HepG2 (cell line): Measurements from ENCODE around the gene NUP88. TPM values are rescaled to one million over a fixed set of nuclear protein-coding genes. Genes with fewer than 3 reads are reported as not detected.

Experiments
- ATAC-seq: fragments of 200-7000 bp; cut with Tn5 transposase; 3 replicates; pipeline ENCODE4 v1.9.1; 2020; ENCODE audit warnings: mild to moderate bottlenecking, moderate library complexity
- BruUV-seq: library from RNA; stranded (reverse); fragments of 400-500 nt; replicated peaks from 2 replicates; lab custom pipeline; 2021; lab: Mats Ljungman, UMichigan
- CTCF ChIA-PET: fragments of 300-600 bp; formaldehyde crosslinking; extraction: SDS; loops from one replicate; lab custom pipeline; 2021; ENCODE audit warnings: low total read pairs, inconsistent platforms, low intra/inter-chr PET ratio; lab: Yijun Ruan, JAX
- POLR2A ChIA-PET: fragments of 350-600 bp; sonication (Branson Sonifier 250); formaldehyde crosslinking; loops from one replicate; lab custom pipeline; 2020; ENCODE audit warnings: antibody characterized with exemption, inconsistent platforms; lab: Yijun Ruan, JAX
- DNase-seq: peaks from one replicate; pipeline ENCODE4 v3.0.0-alpha.2; 2015; ENCODE audit warnings: low spot score
- FAIRE-seq: peaks from 3 replicates; lab custom pipeline; 2011; peaks lifted over from hg19 to GRCh38; lab: Jason Lieb, UNC
- H2AFZ ChIP-seq: one replicate; pipeline ENCODE4 v1.6.1; 2011; ENCODE audit warnings: low read length, inconsistent platforms
- H3K27ac ChIP-seq: fragments of 300-600 bp; 3 replicates; pipeline ENCODE4 v1.8.0; 2011; ENCODE audit warnings: mixed run types, mild to moderate bottlenecking, mixed read lengths, low read length, inconsistent platforms; ENCODE audit not compliant: insufficient read depth; ENCODE audit errors: extremely low read length
- H3K27me3 ChIP-seq, 2 experiments: fragments of 200-600 bp in 1 of 2; 2 replicates in 1 of 2; 3 replicates in 1 of 2; pipeline versions ENCODE4 v1.6.0 to v1.8.0; 2011; ENCODE audit warnings: low read length in 2 of 2, mild to moderate bottlenecking in 2 of 2, moderate library complexity in 2 of 2, inconsistent platforms in 1 of 2; ENCODE audit not compliant: insufficient read depth in 2 of 2, control insufficient read depth in 1 of 2
- H3K36me3 ChIP-seq, 2 experiments: fragments of 200-600 bp in 1 of 2; replicated peaks in 1 of 2; 2 replicates in 1 of 2; 3 replicates in 1 of 2; pipeline versions ENCODE4 v1.5.1 to v1.8.0; 2011; ENCODE audit warnings: low read length in 2 of 2, inconsistent platforms in 1 of 2; ENCODE audit not compliant: insufficient read depth in 2 of 2, control insufficient read depth in 1 of 2
- H3K4me1 ChIP-seq: 2 replicates; pipeline ENCODE4 v1.5.1; 2012; ENCODE audit warnings: low read length, inconsistent platforms; ENCODE audit not compliant: insufficient read depth
- H3K4me2 ChIP-seq: 2 replicates; pipeline ENCODE4 v1.6.0; 2011; ENCODE audit warnings: low read depth, low read length, inconsistent platforms
- H3K4me3 ChIP-seq, 3 experiments: fragments of 200-600 bp in 1 of 3; sonication (generic), shearing (Covaris generic) in 1 of 3; replicated peaks in 1 of 3; 2 replicates each; pipeline ENCODE4 v1.5.1; 2011 to 2016; ENCODE audit warnings: low read length in 3 of 3, inconsistent platforms in 2 of 3, low read depth in 2 of 3, mild to moderate bottlenecking in 2 of 3, control low read depth in 1 of 3, mixed read lengths in 1 of 3; ENCODE audit not compliant: insufficient read depth in 1 of 3
- H3K79me2 ChIP-seq: one replicate; pipeline ENCODE4 v1.6.1; 2011; ENCODE audit warnings: low read length, inconsistent platforms; ENCODE audit not compliant: insufficient read depth
- H3K9ac ChIP-seq: 2 replicates; pipeline ENCODE4 v1.6.0; 2011; ENCODE audit warnings: mild to moderate bottlenecking, low read depth, low read length, inconsistent platforms; ENCODE audit not compliant: insufficient read depth
- H3K9me3 ChIP-seq: 2 replicates; pipeline ENCODE4 v1.5.1; 2012; ENCODE audit warnings: mild to moderate bottlenecking, low read length
- H4K20me1 ChIP-seq: 2 replicates; pipeline ENCODE4 v1.6.0; 2011; ENCODE audit warnings: inconsistent platforms, mild to moderate bottlenecking, low read length, moderate library complexity; ENCODE audit not compliant: insufficient read depth
- ETV5 ChIP-seq: IDR thresholded peaks from 2 replicates; pipeline ENCODE4 v1.6.1; 2018; ENCODE audit warnings: missing biosample characterization, missing genetic modification reagents, inconsistent platforms, borderline replicate concordance
- GFI1 ChIP-seq: sonication (generic); formaldehyde crosslinking; IDR thresholded peaks from 2 replicates; pipeline ENCODE4 v1.5.0; 2020; ENCODE audit warnings: missing genetic modification reagents, mild to moderate bottlenecking, borderline replicate concordance
- GZF1 ChIP-seq: sonication (generic); formaldehyde crosslinking; IDR thresholded peaks from 2 replicates; pipeline ENCODE4 v1.5.1; 2020; ENCODE audit warnings: mild to moderate bottlenecking, missing genetic modification reagents
- KDM6A ChIP-seq: IDR thresholded peaks from 2 replicates; pipeline ENCODE4 v1.6.1; 2016; ENCODE audit warnings: low read depth
- LRRFIP1 ChIP-seq: sonication (generic); formaldehyde crosslinking; conservative IDR thresholded peaks from 2 replicates; pipeline ENCODE4 v1.4.0; 2020; ENCODE audit warnings: missing genetic modification reagents
- MNT ChIP-seq: fragments of 450-650 bp; IDR thresholded peaks from 2 replicates; pipeline ENCODE4 v1.6.1; 2016
- PCBP2 ChIP-seq: fragments of 200-400 bp; formaldehyde crosslinking; optimal IDR thresholded peaks from 2 replicates; pipeline ENCODE3; 2018; ENCODE audit warnings: low read length, low read depth; ENCODE audit not compliant: poor library complexity, severe bottlenecking
- RCOR2 ChIP-seq: IDR thresholded peaks from 2 replicates; pipeline ENCODE4 v1.6.1; 2016; ENCODE audit warnings: missing biosample characterization, missing genetic modification reagents
- RFXANK ChIP-seq: IDR thresholded peaks from 2 replicates; pipeline ENCODE4 v1.6.1; 2016
- SRSF4 ChIP-seq: fragments of 200-400 bp; formaldehyde crosslinking; IDR thresholded peaks from one replicate; pipeline ENCODE4 v1.6.1; 2018; ENCODE audit warnings: mild to moderate bottlenecking, low read depth, low read length, moderate library complexity; ENCODE audit not compliant: poor library complexity, severe bottlenecking
- TMF1 ChIP-seq: sonication (generic); formaldehyde crosslinking; IDR thresholded peaks from 2 replicates; pipeline ENCODE4 v1.8.1; 2022; ENCODE audit warnings: low read depth, missing genetic modification reagents
- YEATS4 ChIP-seq: sonication (generic); formaldehyde crosslinking; IDR thresholded peaks from 2 replicates; pipeline ENCODE4 v1.4.0; 2020; ENCODE audit warnings: missing genetic modification reagents, borderline replicate concordance
- ZFX ChIP-seq: sonication (generic); formaldehyde crosslinking; IDR thresholded peaks from 2 replicates; pipeline ENCODE4 v1.4.0; 2020; ENCODE audit warnings: mild to moderate bottlenecking, low read depth, missing genetic modification reagents, moderate library complexity
- ZFY ChIP-seq: sonication (generic); formaldehyde crosslinking; IDR thresholded peaks from 2 replicates; pipeline ENCODE4 v1.4.0; 2020; ENCODE audit warnings: missing genetic modification reagents
- WGBS: methylation state at CpG from one replicate; pipeline ENCODE4 v1.1.6; 2017; ENCODE audit warnings: low lambda C conversion rate; 5-methylcytosine and 5-hydroxymethylcytosine counted together
- in situ Hi-C: cut with HindIII; loops from 2 replicates; pipeline ENCODE4 v1.10.0; 2017; ENCODE audit warnings: low pct_unique_long_range_greater_than_20kb; ENCODE audit not compliant: extremely low pct_ligation_motif_present
- intact Hi-C: fragments of 100-400 bp; cut with micrococcal nuclease; formaldehyde crosslinking; loops from one replicate; pipeline ENCODE4 v1.10.0; 2022; ENCODE audit not compliant: unreplicated experiment
- polyA plus RNA-seq, 8 experiments: library from polyadenylated mRNA; depleted of rRNA in 3 of 8; stranded (reverse) in 7 of 8; unstranded in 1 of 8; fragments of >200 nt; fragmentation: Illumina TruSeq in 4 of 8; extraction: Trizol in 4 of 8; gene quantifications; 2 replicates each; pipeline versions ENCODE4 v1.2.1 to v1.2.3, GENCODE V29; 2011 to 2016; ENCODE audit warnings: low read depth in 4 of 8, missing spikeins in 1 of 8, mixed read lengths in 1 of 8; ENCODE audit not compliant: insufficient read depth in 1 of 8
- total RNA-seq, 5 experiments: library from RNA; depleted of rRNA; stranded (reverse); fragments of >200 nt; fragmentation: Illumina TruSeq; extraction: Trizol; gene quantifications; 2 replicates each; pipeline ENCODE4 v1.2.3, GENCODE V29; 2016; ENCODE audit warnings: low read depth in 1 of 5
- TF ChIP-seq, protein P1 (sequence below): IDR thresholded peaks from 2 replicates; pipeline ENCODE4 v1.6.1; 2016
- TF ChIP-seq, protein P2 (sequence below): sonication (generic); IDR thresholded peaks from 2 replicates; pipeline ENCODE4 v1.6.1; 2016; ENCODE audit warnings: low read depth, borderline replicate concordance

The NUP88 gene
- total and polyA plus RNA-seq, 2 of the 13 experiments (the other 11 are each of a cell fraction or from before 2014, with no cell fraction given): 48.2 to 130 TPM

GRCh38 chr17:5464717-5465507 lies 45.5 kb upstream of the NUP88 start:
- H4K20me1 ChIP-seq: 0 out of 2 replicates have a peak, but pooled peaks cover 10% of the 10 kb centered on the region
- H3K79me2 ChIP-seq: peaks cover 63% of the 10 kb centered on the region
- H3K4me1 ChIP-seq: peaks cover 38% of the 10 kb centered on the region
- WGBS: 3% methylated on average over 10 of the region's 10 CpGs
- peak overlapping the region; percentile 98 for H3K4me2 ChIP-seq
- H2AFZ ChIP-seq: no peak overlapping the region
- ATAC-seq: peak; percentile 60
- BruUV-seq: no TSS peak
- FAIRE-seq: peak; percentile 92
- intact Hi-C loops: loop anchor here (2.0 kb wide), 1 partner anchor 26 kb away; the partner anchor contains the start of gene C1QBP
- H3K9ac ChIP-seq: peak overlapping the region; percentile 84
- DNase-seq: peak; percentile 94
- peaks cover 10 to 29% of the 10 kb centered on the region in 2 experiments; a peak in 4 of 5 replicates for H3K36me3 ChIP-seq
- ChIA-PET CTCF (interaction anchor here (1.0 kb wide), 1 partner anchor 26 kb away, joined by 3 read pairs; the partner anchor contains the start of gene C1QBP), POLR2A (interaction anchor here (1.5 to 2.6 kb wide), 4 partner anchors 22 to 46 kb away, joined by 3 to 25 read pairs (median 11); partner anchors contain the start of genes C1QBP, DERL2, MIS12 and NUP88)
- in situ Hi-C loops: no loop called here
- peak overlapping the region; percentile 91 for H3K27ac ChIP-seq
- H3K27me3 ChIP-seq: no peaks in the 10 kb centered on the region; a peak in 1 of 5 replicates
- H3K9me3 ChIP-seq: no peaks in the 10 kb centered on the region
- peak overlapping the region; percentile 53 to 91 (median 68) for H3K4me3 ChIP-seq
- no peak for TF ChIP-seq LRRFIP1 (CRISPR knock-in tag)
- 0 out of 2 replicates have a peak, but pooled peaks have one; percentile 10 for TF ChIP-seq KDM6A (CRISPR knock-in tag)
- peak; percentile 31 for TF ChIP-seq ZFY
- peak; percentile 34; the same call in 1 of the 2 replicates for TF ChIP-seq YEATS4 (CRISPR knock-in tag)
- TF ChIP-seq ZFX (CRISPR knock-in tag): peak; percentile 76
- TF ChIP-seq TMF1 (CRISPR knock-in tag): no peak
- 0 out of 2 replicates have a peak, but pooled peaks have one; percentile 14 for TF ChIP-seq RCOR2 (CRISPR knock-in tag)
- TF ChIP-seq GFI1 (CRISPR knock-in tag): 0 out of 2 replicates have a peak, but pooled peaks have one; percentile 64
- peak; percentile 40; the same call in 1 of the 2 replicates for TF ChIP-seq RFXANK (CRISPR knock-in tag)
- TF ChIP-seq MNT: no peak
- TF ChIP-seq, protein P1, sequence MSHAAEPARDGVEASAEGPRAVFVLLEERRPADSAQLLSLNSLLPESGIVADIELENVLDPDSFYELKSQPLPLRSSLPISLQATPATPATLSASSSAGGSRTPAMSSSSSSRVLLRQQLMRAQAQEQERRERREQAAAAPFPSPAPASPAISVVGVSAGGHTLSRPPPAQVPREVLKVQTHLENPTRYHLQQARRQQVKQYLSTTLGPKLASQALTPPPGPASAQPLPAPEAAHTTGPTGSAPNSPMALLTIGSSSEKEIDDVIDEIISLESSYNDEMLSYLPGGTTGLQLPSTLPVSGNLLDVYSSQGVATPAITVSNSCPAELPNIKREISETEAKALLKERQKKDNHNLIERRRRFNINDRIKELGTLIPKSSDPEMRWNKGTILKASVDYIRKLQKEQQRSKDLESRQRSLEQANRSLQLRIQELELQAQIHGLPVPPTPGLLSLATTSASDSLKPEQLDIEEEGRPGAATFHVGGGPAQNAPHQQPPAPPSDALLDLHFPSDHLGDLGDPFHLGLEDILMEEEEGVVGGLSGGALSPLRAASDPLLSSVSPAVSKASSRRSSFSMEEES (CRISPR knock-in tag): peak; percentile 89
- no peak for TF ChIP-seq PCBP2
- TF ChIP-seq ETV5 (CRISPR knock-in tag): peak; percentile 56; the same call in 1 of the 2 replicates
- TF ChIP-seq, protein P2, sequence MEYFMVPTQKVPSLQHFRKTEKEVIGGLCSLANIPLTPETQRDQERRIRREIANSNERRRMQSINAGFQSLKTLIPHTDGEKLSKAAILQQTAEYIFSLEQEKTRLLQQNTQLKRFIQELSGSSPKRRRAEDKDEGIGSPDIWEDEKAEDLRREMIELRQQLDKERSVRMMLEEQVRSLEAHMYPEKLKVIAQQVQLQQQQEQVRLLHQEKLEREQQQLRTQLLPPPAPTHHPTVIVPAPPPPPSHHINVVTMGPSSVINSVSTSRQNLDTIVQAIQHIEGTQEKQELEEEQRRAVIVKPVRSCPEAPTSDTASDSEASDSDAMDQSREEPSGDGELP: peak; percentile 15; the same call in 1 of the 2 replicates
- 0 out of 2 replicates have a peak, but pooled peaks have one; percentile 47 for TF ChIP-seq GZF1 (CRISPR knock-in tag)
- no peak for TF ChIP-seq SRSF4
